HG02870 (cell line): ENCODE results near the gene SEPHS1.

Source experiments
- ATAC-seq: cut with Tn5 transposase; IDR thresholded peaks from one replicate; pipeline ENCODE4 v1.9.1; 2021; ENCODE audit warnings: mild to moderate bottlenecking, moderate library complexity; ENCODE audit not compliant: unreplicated experiment

Gene SEPHS1

DNA sequence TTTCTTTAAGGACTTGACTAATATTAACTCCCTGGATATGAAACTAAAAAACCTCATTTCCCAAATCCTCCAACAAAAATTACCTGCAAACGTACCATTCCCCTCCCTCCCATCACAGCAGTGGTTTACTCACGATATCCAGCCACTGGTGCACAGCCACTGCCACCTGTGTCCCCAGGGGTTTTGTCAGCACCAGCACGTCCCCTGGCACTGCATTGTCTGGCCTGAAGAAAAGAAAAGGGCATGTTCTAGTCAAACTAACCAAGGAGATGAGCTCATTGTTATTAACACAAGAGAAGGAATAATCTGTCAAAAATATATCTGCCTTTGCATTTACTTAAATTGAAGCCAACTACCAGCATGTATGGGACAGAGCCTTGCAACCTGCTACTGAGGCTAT lies 18.5 kb downstream of the SEPHS1 start:
- no peak for ATAC-seq

GRCh38 chr10:13328613-13329012 lies 19.5 kb downstream of the SEPHS1 start:
- ATAC-seq = no peak

DNA sequence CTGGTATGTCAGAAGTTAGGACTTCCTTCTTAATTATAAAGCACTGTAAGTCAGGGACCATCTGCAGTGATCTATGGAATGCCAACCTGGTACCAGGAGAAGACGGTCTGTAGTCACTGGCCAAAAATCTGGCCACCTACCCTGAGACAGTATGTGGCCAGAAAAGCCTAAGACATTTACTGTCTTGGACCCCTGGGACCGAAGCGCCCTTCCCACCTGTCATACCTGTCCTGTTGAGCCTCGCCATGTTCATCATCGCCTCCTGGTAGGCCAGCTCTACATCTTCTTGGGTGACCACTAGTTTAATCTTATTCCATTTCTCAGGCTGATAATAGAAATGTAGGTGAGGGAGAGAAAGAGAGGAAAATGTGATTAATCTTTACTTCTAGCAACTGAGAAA lies 20.0 kb downstream of the SEPHS1 start:
- no peak for ATAC-seq

DNA sequence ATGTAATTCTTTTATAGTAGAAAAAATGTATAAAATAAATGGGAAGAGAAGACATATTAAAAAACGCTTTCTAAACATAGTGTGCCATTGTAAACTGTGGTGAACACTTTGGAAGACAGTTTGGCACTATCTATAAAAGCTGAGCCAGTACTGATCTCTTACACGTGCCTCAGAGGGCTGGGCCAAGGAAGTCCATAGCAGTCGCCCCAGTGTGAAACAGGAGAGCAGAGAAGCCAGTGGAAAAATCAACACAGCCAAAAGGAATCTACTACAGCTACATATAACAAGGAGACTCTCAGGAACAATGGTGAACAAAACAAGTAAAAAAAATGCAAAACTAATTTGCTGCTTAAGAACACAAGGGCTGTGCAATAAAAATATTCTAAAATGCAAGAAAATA lies 20.6 kb downstream of the SEPHS1 start:
- no peak for ATAC-seq

- ATAC-seq = no peak
Observed at GRCh38 chr10:13322615-13323148, 25.4 kb downstream of the SEPHS1 start.

- ATAC-seq = no peak
Observed at GRCh38 chr10:13321576-13321975, 26.5 kb downstream of the SEPHS1 start.

DNA sequence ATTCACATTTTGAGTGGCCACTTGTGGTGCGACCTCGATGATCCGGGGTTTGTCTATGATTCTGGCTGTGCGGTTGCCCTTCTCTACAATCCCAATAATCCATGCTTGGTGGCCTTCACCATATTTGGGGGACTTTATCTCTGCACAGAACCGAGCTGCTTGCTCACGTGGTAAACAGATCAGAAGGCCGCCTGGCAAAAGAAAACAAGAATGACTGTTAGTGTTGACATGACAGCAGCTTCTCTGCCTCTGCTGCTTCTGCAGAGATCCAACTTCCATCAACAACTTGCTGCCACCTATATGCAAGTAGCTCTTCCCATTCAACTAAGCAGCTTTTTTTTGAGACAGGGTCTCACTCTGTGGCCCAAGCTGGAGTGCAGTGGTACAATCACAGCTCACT lies 28.9 kb downstream of the SEPHS1 start:
- no peak for ATAC-seq

GRCh38 chr10:13317474-13317873 lies 30.6 kb downstream of the SEPHS1 start:
- ATAC-seq = no peak

DNA sequence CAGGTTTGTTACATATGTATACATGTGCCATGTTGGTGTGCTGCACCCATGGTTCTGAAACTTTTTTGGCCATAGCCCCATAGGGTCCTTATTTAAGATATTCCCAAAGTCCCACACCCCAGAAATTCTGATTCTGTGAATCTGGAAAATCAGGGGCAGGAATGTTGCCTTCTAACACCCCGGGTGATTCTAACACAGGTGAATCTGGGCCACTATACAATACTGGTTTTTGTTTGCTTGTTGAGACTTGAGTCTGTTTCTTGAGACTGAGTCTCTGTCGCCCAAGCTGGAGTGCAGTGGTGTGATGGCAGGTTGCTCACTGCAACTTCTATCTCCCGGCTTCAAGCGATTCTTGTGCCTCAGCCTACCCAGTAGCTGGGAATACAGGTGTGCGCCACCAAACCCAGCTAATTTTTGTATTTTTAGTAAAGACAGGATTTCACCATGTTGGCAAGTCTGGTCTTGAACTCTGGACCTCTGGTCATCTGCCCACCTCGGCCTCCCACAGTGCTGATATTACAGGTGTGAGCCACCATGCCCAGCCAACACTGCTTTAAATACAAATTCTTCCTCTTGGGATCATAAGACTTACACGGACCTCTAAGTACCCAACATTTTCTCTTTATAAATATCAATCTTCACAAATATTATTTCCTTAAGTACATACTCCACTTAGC lies 31.3 kb downstream of the SEPHS1 start:
- no peak for ATAC-seq

DNA sequence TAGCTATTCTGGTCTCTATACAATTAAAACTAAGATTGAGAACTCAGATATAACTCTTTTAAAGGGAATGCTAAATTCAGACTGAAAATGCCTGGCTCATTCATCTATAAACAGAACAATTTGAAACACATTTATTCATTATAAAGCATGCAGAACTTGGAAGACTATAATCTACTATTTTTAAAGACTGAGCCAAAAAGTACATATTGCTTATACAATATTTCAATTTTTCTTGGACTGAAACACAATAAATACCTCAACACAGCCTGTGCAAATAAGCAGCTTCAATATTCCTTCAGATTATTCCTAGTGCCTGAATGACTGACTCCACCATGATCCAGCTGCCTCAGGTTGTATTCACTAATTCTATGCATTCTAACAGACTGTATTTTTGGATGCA lies 32.7 kb downstream of the SEPHS1 start:
- ATAC-seq = no peak

DNA sequence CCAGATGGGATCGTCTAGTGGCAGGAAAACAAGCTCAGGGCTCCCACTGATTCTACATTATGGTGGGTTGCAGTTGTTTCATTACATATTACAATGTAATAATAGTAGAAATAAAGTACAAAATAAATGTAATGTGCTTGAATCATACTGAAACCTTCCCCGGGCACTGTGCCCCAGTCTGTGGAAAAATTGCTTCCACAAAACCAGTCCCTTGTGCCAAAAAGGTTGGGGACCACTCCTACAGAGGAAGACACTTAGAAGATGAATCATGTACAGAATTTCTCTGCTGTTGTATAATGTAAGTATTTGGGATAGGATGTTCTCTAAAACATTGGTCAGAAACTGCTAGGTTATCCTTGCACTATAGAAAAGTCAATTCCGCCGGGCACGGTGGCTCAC lies 36.9 kb downstream of the SEPHS1 start:
- ATAC-seq = no peak

DNA sequence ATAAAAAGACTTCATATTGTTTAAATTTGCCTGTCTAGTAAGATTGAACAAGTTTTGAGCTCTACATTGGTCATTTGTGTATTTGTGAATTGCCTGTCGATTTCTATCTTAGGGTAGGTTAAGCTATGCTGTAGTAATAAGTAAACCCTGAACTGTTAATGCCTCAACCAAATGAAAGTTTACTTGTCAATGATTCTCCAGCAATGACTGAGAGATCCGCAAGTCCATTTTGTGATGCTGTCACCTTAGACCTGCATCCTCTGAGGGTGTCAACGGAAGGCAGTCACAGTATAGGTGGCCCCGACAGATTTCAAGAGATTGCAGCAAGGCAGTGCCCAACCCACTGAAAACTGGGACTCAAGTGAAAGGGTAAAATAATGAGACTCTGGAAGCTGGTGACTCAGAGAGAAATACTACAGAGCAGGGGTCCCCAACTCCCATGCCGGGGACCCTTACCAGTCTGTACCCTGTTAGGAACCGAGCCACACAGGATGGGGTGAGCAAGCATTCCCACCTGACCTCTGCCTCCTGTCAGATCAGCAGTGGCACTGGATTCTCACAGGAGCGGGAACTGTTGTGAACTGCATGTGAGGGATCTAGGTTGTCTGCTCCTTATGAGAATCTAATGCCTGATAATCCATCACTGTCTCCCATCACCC lies 37.4 kb downstream of the SEPHS1 start:
- no peak for ATAC-seq

GRCh38 chr10:13309792-13310191 lies 38.3 kb downstream of the SEPHS1 start:
- ATAC-seq = no peak

GRCh38 chr10:13308096-13308495 lies 40.0 kb downstream of the SEPHS1 start:
- ATAC-seq = no peak

DNA sequence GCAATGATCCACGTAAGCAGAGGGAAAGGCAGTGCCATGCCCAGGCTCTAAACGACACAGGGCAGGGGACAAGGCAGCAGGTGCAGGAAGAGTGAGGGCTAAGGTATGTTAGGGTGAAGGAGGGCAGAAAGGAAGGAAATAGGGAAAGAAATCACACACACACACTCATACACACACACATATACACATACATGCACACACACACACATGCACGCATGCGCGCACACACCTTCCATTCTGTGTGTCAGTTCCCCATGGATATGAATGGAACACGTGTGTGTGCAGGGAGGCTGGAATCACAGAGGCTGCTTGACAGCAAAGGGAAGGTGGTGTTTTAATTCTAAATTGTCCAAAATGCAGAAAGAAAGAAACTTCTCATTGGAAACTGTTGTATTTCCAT lies 42.0 kb downstream of the SEPHS1 start:
- no peak for ATAC-seq

DNA sequence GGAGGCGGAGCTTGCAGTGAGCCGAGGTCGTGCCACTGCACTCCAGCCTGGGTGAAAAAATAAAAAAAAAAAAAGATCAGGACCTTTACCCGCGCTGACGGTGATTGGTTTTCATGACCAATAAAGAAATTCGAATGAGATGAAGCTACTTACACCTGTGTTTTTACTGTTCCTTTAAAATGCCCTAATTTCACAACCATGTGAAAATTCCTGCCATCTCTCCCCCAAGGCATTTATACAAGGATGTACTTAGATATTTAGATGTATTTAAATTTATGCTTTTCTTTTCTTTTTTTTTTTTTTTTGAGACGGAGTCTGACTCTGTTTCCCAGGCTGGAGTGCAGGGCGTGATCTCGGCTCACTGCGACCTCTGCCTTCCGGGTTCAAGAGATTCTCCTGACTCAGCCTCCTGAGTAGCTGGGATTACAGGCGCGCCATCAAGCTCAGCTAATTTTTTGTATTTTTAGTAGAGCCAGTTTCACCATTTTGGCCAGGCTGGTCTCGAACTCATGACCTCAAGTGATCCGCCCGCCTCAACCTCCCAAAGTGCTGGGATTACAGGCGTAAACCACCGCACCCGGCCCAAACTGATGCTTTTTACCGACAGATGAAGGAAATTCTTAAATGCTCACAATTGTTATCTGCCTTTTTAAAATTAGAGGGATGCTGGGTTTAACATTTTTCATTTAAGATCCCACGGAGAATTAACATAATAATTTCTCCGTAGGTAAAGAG lies 45.1 kb downstream of the SEPHS1 start:
- no peak for ATAC-seq

DNA sequence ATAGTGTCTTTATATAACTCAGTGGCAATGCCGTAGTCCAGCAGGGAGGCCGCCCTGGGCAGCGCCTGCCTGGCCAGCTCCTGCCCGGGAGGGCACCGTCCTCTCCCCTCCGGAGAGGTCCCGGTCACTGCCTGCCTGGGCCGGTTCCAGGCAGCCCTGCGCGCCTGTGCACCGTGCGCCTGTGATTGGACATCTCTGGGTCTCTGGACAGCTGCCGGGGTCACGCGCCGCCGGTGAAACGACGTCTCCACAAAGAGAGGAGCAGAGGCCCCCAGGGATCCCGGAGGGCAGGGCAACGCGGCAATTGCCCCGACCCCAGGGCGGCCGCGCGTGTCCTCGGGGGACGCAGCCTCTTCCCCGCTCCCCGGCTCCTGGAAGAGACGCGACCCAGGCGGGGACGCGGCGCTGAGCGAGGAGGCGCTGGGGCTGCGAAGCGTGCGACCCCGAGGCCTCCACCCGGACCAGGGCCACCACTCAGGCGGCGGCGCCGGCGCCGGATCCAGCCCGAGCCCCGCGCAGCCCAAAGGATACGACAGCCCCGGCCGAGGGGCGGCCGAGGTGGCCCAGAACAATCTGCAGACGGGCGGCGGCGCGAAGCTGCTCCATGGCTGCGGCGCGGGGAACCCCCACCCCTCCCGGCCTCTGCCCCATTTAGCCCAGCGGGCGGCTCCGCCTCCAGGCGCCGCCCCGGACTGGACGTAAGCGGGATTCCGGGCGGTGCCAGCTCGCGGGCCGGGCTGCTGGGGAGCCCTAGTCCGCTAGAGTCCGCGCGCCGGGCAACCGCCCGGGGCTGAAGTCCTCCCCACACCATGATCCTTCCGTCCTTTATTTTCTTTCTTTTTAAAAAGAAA lies 48.4 kb downstream of the SEPHS1 start, which contains the start of gene PHYH:
PHYH (minus strand) TSS at position 628 of the 851 bp plus-strand sequence; CDS start at position 606, 22 bp downstream.
- peak; percentile 52 for ATAC-seq

GRCh38 chr10:13298748-13299436 lies 49.2 kb downstream of the SEPHS1 start:
- no peak for ATAC-seq

GRCh38 chr10:13296476-13296875 lies 51.6 kb downstream of the SEPHS1 start:
- ATAC-seq = no peak

GRCh38 chr10:13294784-13295183 lies 53.3 kb downstream of the SEPHS1 start:
- ATAC-seq = no peak
